GM10847 (cell line): ENCODE results near the gene IL17B.

ENCODE experiments used
- POLR2A ChIP-seq: IDR thresholded peaks from 2 replicates; pipeline ENCODE4 v1.6.1; 2011; ENCODE audit not compliant: insufficient read length; ENCODE audit errors: extremely low read depth

Gene IL17B

GRCh38 chr5:149376711-149377447, 2.2 kb downstream of the IL17B start:
- no peak for TF ChIP-seq POLR2A

- no peak for TF ChIP-seq POLR2A
Measured at GRCh38 chr5:149376104-149376503, 3.0 kb downstream of the IL17B start.

GRCh38 chr5:149375434-149375833, 3.7 kb downstream of the IL17B start:
- TF ChIP-seq POLR2A, result no peak

GRCh38 chr5:149374801-149375200, 4.3 kb downstream of the IL17B start:
- no peak for TF ChIP-seq POLR2A

GRCh38 chr5:149374303-149374702, 4.8 kb downstream of the IL17B start:
- no peak for TF ChIP-seq POLR2A

GRCh38 chr5:149372932-149373331, 6.2 kb downstream of the IL17B start:
- no peak for TF ChIP-seq POLR2A

- TF ChIP-seq POLR2A, result no peak
Measured at GRCh38 chr5:149372076-149372795, 6.9 kb downstream of the IL17B start.

- no peak for TF ChIP-seq POLR2A
Measured at GRCh38 chr5:149371296-149371962, 7.7 kb downstream of the IL17B start.

GRCh38 chr5:149370878-149371277, 8.2 kb downstream of the IL17B start:
- no peak for TF ChIP-seq POLR2A

GRCh38 chr5:149367972-149368645, 11.0 kb downstream of the IL17B start:
- no peak for TF ChIP-seq POLR2A

- no peak for TF ChIP-seq POLR2A
Measured at GRCh38 chr5:149367249-149367971, 11.7 kb downstream of the IL17B start.

- TF ChIP-seq POLR2A, result no peak
Measured at GRCh38 chr5:149366169-149366729, 12.8 kb downstream of the IL17B start.

GRCh38 chr5:149365418-149365817, 13.7 kb downstream of the IL17B start:
- no peak for TF ChIP-seq POLR2A

GRCh38 chr5:149364719-149365118, 14.4 kb downstream of the IL17B start:
- no peak for TF ChIP-seq POLR2A

GRCh38 chr5:149363936-149364335, 15.2 kb downstream of the IL17B start:
- no peak for TF ChIP-seq POLR2A

- no peak for TF ChIP-seq POLR2A
Measured at GRCh38 chr5:149363358-149363757, 15.7 kb downstream of the IL17B start.
